ENCODE measurements around the gene RPUSD1.

GRCh38 chr16:782766-783403 lies 5.3 kb downstream of the RPUSD1 start:
- TF ChIP-seq CTCF (IDR thresholded peaks at IDR 0.05) (no peak), EP300 (IDR thresholded peaks at IDR 0.05; ENCODE audit: low read depth) (no peak)

All from transverse colon (tissue), 3 donors.